NOMO-1 (cell line): ENCODE data around the gene CCDC124.
"Not testable (repeated sequence)": the region's sequence is repeated elsewhere in the genome, so short reads cannot be mapped to it uniquely, and the experiment has no call there.

Experiments used
- DNase-seq, 2 experiments: peaks; one replicate each; lab custom pipeline; 2025; ENCODE audit not compliant: unreplicated experiment in 2 of 2; lab: John Stamatoyannopoulos, UW

The CCDC124 gene

GRCh38 chr19:17977488-17977887, 44.7 kb downstream of the CCDC124 start:
- no peak for DNase-seq

GRCh38 chr19:17981611-17982010, 48.8 kb downstream of the CCDC124 start:
- DNase-seq: no peak

GRCh38 chr19:17982430-17982829, 49.6 kb downstream of the CCDC124 start:
- DNase-seq: no peak

- no peak for DNase-seq
Measured at GRCh38 chr19:17985037-17985818, 52.4 kb downstream of the CCDC124 start.

DNA sequence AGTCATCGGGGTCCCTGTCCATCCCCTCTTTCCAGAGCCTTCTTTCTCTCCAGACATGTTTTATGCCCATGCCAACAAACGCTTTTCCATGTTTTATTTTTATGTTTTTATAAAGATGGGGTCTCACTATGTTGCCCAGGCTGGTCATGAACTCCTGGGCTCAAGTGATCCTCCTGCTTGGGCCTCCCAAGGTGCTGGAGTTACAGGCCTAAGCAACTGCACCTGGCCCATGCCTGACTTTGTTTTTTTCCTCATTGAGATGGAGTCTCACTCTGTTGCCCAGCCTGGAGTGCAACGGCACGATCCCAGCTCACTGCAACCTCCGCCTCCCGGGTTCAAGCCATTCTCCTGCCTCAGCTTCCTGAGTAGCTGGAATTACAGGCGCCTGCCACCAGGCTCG, 53.8 kb downstream of the CCDC124 start:
- not testable (repeated sequence) for DNase-seq

- no peak for DNase-seq
Measured at GRCh38 chr19:17988161-17988560, 55.3 kb downstream of the CCDC124 start.

DNA sequence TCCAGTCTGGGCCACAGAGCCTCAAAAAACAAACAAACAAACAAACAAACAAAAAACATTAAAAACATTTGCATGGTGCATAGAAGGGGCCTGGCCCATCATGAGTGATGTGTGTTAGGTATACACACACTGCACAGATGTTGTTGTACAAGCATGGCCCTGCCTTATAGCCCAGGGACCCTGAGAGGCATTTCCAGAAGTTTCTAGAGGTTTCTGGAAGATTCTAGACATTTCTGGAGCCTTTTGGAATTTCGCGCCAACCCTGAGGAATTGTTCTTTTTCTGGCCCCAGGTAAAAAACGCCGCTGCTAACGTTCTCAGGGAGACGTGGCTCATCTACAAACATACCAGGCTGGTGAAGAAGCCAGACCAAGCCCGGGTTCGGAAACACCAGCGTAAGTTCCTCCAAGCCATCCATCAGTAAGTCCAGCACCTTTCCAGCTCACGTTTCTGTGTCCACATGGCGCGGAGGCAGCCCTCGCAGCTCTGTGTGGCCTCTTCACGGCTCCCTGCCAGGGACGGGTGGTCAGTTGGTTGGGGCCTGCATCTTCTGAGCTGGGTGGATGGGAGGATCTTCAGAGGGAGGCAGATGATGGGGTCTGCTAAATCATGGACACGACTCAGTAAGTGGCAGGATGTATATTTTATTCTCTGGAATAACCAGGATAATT, 56.7 kb downstream of the CCDC124 start:
- no peak for DNase-seq

- no peak for DNase-seq
Measured at GRCh38 chr19:17993076-17993813, 60.4 kb downstream of the CCDC124 start.
